Non-pigmented ciliary epithelial cell (primary cell): ENCODE data around the gene DNAH8.
"Not testable (repeated sequence)": the region's sequence is repeated elsewhere in the genome, so short reads cannot be mapped to it uniquely, and the experiment has no call there.

Experiments
- DNase-seq: peaks from one replicate; pipeline ENCODE4 v3.0.0-alpha.2; 2010; ENCODE audit warnings: low read depth

Gene DNAH8

GRCh38 chr6:38906582-38906981, 191.5 kb downstream of the DNAH8 start:
- DNase-seq, result no peak

GRCh38 chr6:38907264-38907663, 192.2 kb downstream of the DNAH8 start:
- no peak for DNase-seq

- DNase-seq, result no peak
Measured at GRCh38 chr6:38909015-38909730, 194.1 kb downstream of the DNAH8 start.

- no peak for DNase-seq
Measured at GRCh38 chr6:38910207-38910606, 195.1 kb downstream of the DNAH8 start.

GRCh38 chr6:38912378-38912777, 197.3 kb downstream of the DNAH8 start:
- DNase-seq, result no peak

GRCh38 chr6:38915205-38915925, 200.3 kb downstream of the DNAH8 start:
- no peak for DNase-seq

- not testable (repeated sequence) for DNase-seq
Measured at GRCh38 chr6:38921540-38921939, 206.4 kb downstream of the DNAH8 start.

GRCh38 chr6:38924791-38925509, 209.8 kb downstream of the DNAH8 start:
- no peak for DNase-seq

GRCh38 chr6:38929560-38929959, 214.4 kb downstream of the DNAH8 start:
- DNase-seq, result no peak

- DNase-seq, result no peak
Measured at GRCh38 chr6:38933426-38933825, 218.3 kb downstream of the DNAH8 start.

GRCh38 chr6:38935051-38935450, 219.9 kb downstream of the DNAH8 start:
- DNase-seq, result no peak

- no peak for DNase-seq
Measured at GRCh38 chr6:38937839-38938613, 222.9 kb downstream of the DNAH8 start.

GRCh38 chr6:38938741-38939140, 223.6 kb downstream of the DNAH8 start:
- DNase-seq, result no peak

GRCh38 chr6:38942442-38942841, 227.3 kb downstream of the DNAH8 start:
- no peak for DNase-seq

- DNase-seq, result no peak
Measured at GRCh38 chr6:38942965-38943364, 227.9 kb downstream of the DNAH8 start.

- DNase-seq, result no peak
Measured at GRCh38 chr6:38943964-38944363, 228.9 kb downstream of the DNAH8 start.

- DNase-seq, result no peak
Measured at GRCh38 chr6:38944655-38945279, 229.7 kb downstream of the DNAH8 start.

- DNase-seq, result no peak
Measured at GRCh38 chr6:38955861-38956260, 240.8 kb downstream of the DNAH8 start.

- no peak for DNase-seq
Measured at GRCh38 chr6:38957426-38957825, 242.3 kb downstream of the DNAH8 start.

- DNase-seq, result no peak
Measured at GRCh38 chr6:38959138-38959537, 244.0 kb downstream of the DNAH8 start.

GRCh38 chr6:38968702-38969149, 253.6 kb downstream of the DNAH8 start:
- DNase-seq, result no peak
